ENCODE results near the gene PSMA2. TPM values are rescaled to one million over a fixed set of nuclear protein-coding genes. Genes with fewer than 3 reads are reported as not detected.

PSMA2 gene
- total RNA-seq, 3 donors from 2014 or later, result 52.1 to 69.9 (median 60.2) TPM

DNA sequence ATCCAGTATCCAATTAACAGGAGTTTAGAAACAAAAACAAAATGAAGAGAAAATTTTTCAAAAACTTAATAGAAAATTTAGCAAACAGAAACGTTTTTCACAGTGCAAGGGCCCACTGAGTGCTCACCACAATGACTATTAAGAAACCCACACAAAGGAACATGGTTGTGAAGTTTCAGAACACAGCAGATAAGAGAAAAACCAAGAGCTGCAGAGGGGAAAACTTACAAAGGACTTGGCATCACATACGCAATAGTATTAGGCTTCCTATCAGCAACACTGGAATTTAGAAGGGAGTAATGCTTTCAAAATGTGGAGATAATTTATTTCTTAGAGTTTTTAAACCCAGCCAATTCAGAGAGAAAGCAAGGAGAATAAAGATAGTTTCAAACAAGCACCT, 18.4 kb downstream of the PSMA2 start:
- TF ChIP-seq, protein P1, sequence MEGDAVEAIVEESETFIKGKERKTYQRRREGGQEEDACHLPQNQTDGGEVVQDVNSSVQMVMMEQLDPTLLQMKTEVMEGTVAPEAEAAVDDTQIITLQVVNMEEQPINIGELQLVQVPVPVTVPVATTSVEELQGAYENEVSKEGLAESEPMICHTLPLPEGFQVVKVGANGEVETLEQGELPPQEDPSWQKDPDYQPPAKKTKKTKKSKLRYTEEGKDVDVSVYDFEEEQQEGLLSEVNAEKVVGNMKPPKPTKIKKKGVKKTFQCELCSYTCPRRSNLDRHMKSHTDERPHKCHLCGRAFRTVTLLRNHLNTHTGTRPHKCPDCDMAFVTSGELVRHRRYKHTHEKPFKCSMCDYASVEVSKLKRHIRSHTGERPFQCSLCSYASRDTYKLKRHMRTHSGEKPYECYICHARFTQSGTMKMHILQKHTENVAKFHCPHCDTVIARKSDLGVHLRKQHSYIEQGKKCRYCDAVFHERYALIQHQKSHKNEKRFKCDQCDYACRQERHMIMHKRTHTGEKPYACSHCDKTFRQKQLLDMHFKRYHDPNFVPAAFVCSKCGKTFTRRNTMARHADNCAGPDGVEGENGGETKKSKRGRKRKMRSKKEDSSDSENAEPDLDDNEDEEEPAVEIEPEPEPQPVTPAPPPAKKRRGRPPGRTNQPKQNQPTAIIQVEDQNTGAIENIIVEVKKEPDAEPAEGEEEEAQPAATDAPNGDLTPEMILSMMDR (IDR thresholded peaks at IDR 0.05), result no peak
- no peak for TF ChIP-seq POLR2AphosphoS5 (IDR thresholded peaks at IDR 0.05)
- no peak for TF ChIP-seq POLR2A (IDR thresholded peaks at IDR 0.05)
- no peaks in the 10 kb centered on the region for H3K27me3 ChIP-seq
- peaks cover 0 to 8% of the 10 kb centered on the region in 2 donors for H3K4me1 ChIP-seq
- no peak for DNase-seq (ENCODE audit: low spot score in 2 of 2)
- no peaks in the 10 kb centered on the region for H3K36me3 ChIP-seq
- H3K27ac ChIP-seq, result peak overlapping the region in 1 of 2 donors; percentile 73
- H3K4me3 ChIP-seq, result no peak overlapping the region
- H3K9me3 ChIP-seq, result no peaks in the 10 kb centered on the region
- intact Hi-C loops (cut with DNase I; ENCODE audit: low total_unique reads), result no loop called here

DNA sequence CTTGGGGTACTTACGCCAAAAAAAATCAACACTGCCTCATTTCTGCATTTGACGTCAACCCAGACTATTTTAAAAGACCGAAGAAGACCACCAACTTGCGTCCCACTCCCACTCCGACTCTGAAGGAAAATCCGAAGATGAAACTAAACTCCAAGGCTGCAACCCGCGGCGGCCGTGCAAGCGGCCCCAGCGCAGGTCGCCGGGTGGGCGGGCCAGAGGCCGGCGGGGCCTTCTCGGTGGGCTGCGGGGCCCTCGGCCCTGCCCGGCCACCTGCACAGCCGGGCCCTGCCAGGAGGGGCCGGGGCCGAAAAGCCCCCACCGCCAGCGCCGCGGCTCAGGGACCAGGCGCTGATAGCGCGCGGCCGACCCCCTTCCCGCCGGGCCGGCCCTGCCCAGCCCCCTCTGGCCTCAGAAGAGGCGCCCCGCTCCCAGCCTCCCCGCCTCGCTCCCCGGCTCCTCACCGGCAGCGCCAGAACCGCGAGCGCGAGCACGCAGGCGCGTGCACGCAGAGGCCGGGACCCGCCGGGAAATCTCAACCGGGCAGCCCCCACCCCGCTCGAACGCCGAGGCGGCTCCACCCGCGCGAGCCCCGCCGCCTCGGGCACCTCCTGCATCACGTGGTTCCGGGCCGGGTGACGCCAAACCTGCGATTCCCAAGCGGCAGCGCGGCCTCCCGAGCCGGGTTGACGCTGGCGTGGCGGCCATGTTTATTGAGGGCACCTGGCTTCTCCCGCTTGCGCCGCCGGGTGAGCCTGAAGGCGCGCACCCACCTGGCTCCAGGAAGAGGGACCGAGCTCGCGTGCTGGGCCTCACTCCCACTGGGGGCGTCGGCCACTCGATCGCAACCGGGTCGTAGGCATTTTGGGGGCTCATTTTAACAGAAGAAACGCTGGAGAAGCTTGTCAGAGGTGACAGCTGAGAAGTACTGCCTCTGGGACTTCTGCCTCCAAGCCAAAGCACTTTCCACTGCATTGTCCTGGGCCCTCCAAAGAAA, 20.2 kb downstream of the PSMA2 start, which contains the start of gene C7orf25:
Gene C7orf25, minus strand, starts transcription at position 617 of the 994 bp plus-strand sequence. CDS start 1,170 bp downstream, outside the sequence.
- Histone ChIP-seq H3K9me3 (no peaks in the 10 kb centered on the region), H3K4me1 (peaks cover 0 to 8% of the 10 kb centered on the region in 2 donors), H3K27me3 (no peaks in the 10 kb centered on the region), H3K36me3 (no peaks in the 10 kb centered on the region), H3K4me3 (peak within 1 kb of the TSS; percentile 75 to 92 (median 76)), H3K27ac (peak within 1 kb of the TSS; percentile 68 to 78)
- peak; percentile 91 to 96 for DNase-seq (ENCODE audit: low spot score in 2 of 2)
- intact Hi-C loops (cut with DNase I; ENCODE audit: low total_unique reads), result no loop called here
- TF ChIP-seq POLR2AphosphoS5 (IDR thresholded peaks at IDR 0.05) (peak; percentile 64 to 80 (median 79)), POLR2A (IDR thresholded peaks at IDR 0.05) (no peak)
- TF ChIP-seq, protein P1 (IDR thresholded peaks at IDR 0.05), result no peak

DNA sequence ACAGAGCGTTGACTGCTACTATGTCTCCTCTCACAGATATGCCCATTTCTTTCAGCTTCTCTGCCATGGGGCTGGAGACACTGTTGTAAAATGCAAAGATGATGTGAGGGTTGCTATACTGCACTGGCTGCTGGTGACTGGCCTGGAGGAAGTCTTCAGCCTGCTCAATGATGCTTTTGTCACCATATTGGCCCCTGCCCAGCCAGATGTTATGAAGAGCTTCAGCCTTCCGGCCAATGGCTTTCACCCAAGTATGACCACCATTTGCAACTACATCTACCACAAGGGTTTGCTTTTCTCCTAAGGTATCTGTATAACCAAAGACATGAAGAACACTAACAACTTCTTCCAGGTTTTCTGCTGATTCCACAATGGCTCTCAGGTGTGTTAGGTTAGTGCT, 21.7 kb downstream of the PSMA2 start:
- peaks cover 0 to 8% of the 10 kb centered on the region in 2 donors for H3K4me1 ChIP-seq

DNA sequence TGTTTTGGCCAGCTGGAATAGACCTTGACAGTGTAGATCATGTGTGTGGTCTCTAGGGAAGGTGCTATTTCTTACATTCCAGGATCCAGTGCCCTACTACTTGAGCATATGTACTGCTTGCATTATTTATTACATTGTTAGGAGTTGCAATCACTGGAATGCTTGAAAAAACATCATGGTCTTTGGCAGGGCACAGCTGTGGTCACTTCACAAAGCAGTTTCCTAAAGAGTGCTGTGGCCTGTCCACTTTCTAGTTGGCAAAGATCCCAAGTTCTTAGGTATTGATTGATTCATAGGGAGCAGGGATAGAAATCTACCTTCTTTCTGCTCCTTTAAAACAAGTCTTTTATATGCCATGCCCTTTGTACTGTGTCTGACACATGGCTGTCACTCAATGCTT, 24.7 kb downstream of the PSMA2 start:
- intact Hi-C loops (cut with DNase I; ENCODE audit: low total_unique reads), result no loop called here
- no peaks in the 10 kb centered on the region for H3K9me3 ChIP-seq
- no peak overlapping the region for H3K27ac ChIP-seq

More for the DNA sequence above, 21.7 kb downstream of the PSMA2 start:
- H3K4me3 ChIP-seq, result no peak overlapping the region
- no peak overlapping the region for H3K27ac ChIP-seq
- H3K9me3 ChIP-seq, result no peaks in the 10 kb centered on the region
- H3K36me3 ChIP-seq, result no peaks in the 10 kb centered on the region
- H3K27me3 ChIP-seq, result no peaks in the 10 kb centered on the region
- intact Hi-C loops (cut with DNase I; ENCODE audit: low total_unique reads), result no loop called here
- TF ChIP-seq, protein P1 (IDR thresholded peaks at IDR 0.05), result no peak
- no peak for TF ChIP-seq POLR2AphosphoS5 (IDR thresholded peaks at IDR 0.05)
- no peak for TF ChIP-seq POLR2A (IDR thresholded peaks at IDR 0.05)
- DNase-seq (ENCODE audit: low spot score in 2 of 2), result no peak

More for the DNA sequence above, 24.7 kb downstream of the PSMA2 start:
- no peaks in the 10 kb centered on the region for H3K36me3 ChIP-seq
- H3K4me1 ChIP-seq, result peaks cover 0 to 8% of the 10 kb centered on the region in 2 donors
- H3K4me3 ChIP-seq, result no peak overlapping the region
- H3K27me3 ChIP-seq, result no peaks in the 10 kb centered on the region
- DNase-seq (ENCODE audit: low spot score in 2 of 2), result no peak
- no peak for TF ChIP-seq POLR2A (IDR thresholded peaks at IDR 0.05)
- TF ChIP-seq, protein P1 (IDR thresholded peaks at IDR 0.05), result no peak

All from breast epithelium (tissue), 4 donors.